ENCODE results near the gene MICALL2.

Gene MICALL2

GRCh38 chr7:1440620-1441019, 18.6 kb downstream of the MICALL2 start:
- TF ChIP-seq, protein P1, sequence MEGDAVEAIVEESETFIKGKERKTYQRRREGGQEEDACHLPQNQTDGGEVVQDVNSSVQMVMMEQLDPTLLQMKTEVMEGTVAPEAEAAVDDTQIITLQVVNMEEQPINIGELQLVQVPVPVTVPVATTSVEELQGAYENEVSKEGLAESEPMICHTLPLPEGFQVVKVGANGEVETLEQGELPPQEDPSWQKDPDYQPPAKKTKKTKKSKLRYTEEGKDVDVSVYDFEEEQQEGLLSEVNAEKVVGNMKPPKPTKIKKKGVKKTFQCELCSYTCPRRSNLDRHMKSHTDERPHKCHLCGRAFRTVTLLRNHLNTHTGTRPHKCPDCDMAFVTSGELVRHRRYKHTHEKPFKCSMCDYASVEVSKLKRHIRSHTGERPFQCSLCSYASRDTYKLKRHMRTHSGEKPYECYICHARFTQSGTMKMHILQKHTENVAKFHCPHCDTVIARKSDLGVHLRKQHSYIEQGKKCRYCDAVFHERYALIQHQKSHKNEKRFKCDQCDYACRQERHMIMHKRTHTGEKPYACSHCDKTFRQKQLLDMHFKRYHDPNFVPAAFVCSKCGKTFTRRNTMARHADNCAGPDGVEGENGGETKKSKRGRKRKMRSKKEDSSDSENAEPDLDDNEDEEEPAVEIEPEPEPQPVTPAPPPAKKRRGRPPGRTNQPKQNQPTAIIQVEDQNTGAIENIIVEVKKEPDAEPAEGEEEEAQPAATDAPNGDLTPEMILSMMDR (IDR thresholded peaks at IDR 0.05; ENCODE audit: low read depth, low read length): no peak
- H3K4me3 ChIP-seq (replicated peaks in 1 of 2; ENCODE audit: low read depth in 2 of 2, low read length in 2 of 2): no peak overlapping the region
- no peak for DNase-seq (ENCODE audit: low read depth in 2 of 2)

GRCh38 chr7:1439373-1440363, 19.6 kb downstream of the MICALL2 start:
- H3K4me3 ChIP-seq (replicated peaks in 1 of 2; ENCODE audit: low read depth in 2 of 2, low read length in 2 of 2): no peak overlapping the region
- TF ChIP-seq, protein P1 (IDR thresholded peaks at IDR 0.05; ENCODE audit: low read depth, low read length): no peak
- DNase-seq (ENCODE audit: low read depth in 2 of 2): no peak

- DNase-seq (ENCODE audit: low read depth in 2 of 2): no peak
- no peak overlapping the region for H3K4me3 ChIP-seq (replicated peaks in 1 of 2; ENCODE audit: low read depth in 2 of 2, low read length in 2 of 2)
- TF ChIP-seq, protein P1 (IDR thresholded peaks at IDR 0.05; ENCODE audit: low read depth, low read length): no peak
These were observed 20.4 kb downstream of the MICALL2 start for GRCh38 chr7:1438821-1439220.

DNA sequence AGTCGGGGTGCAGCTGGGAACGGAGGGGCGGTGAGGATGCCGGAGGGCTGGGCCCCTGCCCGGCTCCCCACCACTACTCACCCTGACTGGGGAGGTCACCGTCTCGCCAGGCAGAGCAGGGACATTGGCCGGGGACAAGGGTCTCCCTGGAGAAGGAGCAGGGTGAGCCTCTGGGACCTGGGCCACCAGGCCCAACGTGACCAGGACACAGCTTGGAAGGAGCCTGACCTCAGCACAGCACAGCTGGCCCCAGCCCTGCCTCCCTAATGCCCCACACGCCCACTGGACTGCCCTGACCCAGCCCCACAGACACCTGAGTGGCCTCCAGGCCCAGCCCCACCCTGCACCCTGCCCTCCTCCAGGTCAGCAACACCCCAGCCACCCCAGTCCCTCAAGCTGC, 21.1 kb downstream of the MICALL2 start:
- no peak for DNase-seq (ENCODE audit: low read depth in 2 of 2)
- TF ChIP-seq, protein P1 (IDR thresholded peaks at IDR 0.05; ENCODE audit: low read depth, low read length): no peak
- H3K4me3 ChIP-seq (replicated peaks in 1 of 2; ENCODE audit: low read depth in 2 of 2, low read length in 2 of 2): no peak overlapping the region

DNA sequence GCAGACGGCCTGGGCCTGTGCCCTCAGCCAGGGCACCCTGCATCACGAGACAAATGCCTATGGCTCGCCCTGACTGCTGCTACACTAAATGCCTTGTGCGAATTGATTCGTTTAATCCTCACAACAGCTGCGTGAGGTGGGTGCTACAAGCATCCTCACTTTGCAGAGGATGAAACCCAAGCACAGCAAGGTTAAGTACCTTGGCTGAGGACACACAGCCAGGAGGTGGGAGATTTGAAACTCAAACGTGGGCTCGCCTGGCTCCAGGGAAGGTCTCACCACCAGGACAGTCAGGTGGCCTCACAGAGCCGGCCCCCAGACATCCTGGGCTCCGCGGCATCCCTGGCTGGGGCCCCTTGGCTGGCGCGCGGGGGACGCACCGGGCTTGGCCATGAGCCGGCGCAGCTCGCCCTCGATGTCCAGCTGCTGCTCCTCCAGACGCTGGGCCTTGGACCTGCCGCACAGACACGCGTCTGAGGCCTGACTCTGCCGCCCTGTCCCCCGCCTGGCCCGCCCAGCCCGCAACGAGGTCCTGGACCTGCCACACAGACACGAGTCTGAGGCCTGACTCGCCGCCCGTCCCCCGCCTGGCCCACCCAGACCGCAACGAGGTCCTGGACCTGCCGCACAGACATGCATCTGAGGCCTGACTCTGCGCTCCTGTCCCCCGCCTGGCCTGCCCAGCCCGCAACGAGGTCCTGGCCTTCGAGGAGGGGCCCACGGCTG, 22.0 kb downstream of the MICALL2 start:
- H3K4me3 ChIP-seq (replicated peaks in 1 of 2; ENCODE audit: low read depth in 2 of 2, low read length in 2 of 2): no peak overlapping the region
- TF ChIP-seq, protein P1 (IDR thresholded peaks at IDR 0.05; ENCODE audit: low read depth, low read length): no peak
- DNase-seq (ENCODE audit: low read depth in 2 of 2): no peak

DNA sequence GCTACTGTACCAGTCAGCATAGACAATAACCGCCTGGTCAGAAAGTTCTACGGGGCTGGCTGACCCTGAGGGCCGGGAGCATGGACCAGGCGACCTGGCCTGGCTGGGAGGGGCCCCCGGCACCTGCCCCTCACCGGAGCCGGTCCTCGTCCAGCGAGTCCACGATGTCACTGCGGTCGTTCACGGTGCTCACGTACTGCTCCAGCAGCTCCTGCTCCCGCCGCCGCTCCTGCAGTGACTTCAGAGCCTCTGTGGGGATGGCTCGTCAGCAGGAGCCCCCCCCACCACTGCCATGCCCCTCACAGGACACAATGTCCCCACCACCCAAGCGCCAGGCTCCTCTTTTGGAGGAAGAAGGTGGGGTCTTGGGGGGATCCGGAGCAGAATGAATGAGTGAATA, 22.7 kb downstream of the MICALL2 start:
- TF ChIP-seq, protein P1 (IDR thresholded peaks at IDR 0.05; ENCODE audit: low read depth, low read length): no peak
- H3K4me3 ChIP-seq (replicated peaks in 1 of 2; ENCODE audit: low read depth in 2 of 2, low read length in 2 of 2): no peak overlapping the region
- DNase-seq (ENCODE audit: low read depth in 2 of 2): no peak

All from cardiac fibroblast (primary cell).